Endothelial cell of umbilical vein (primary cell): ENCODE results near the gene CCIN. TPM values are rescaled to one million over a fixed set of nuclear protein-coding genes. Genes with fewer than 3 reads are reported as not detected.

Experiments used
- BruUV-seq: library from RNA; stranded (reverse); fragments of 400-500 nt; replicated peaks from 2 replicates; lab custom pipeline; 2021; lab: Mats Ljungman, UMichigan
- CTCF ChIA-PET: fragments of 300-600, 350-600 bp; sonication (Branson Sonifier 250); formaldehyde crosslinking; loops from one replicate; lab custom pipeline; 2021; ENCODE audit warnings: antibody characterized with exemption, inconsistent platforms; lab: Charles Lee
- POLR2A ChIA-PET: fragments of 300-600, 350-600 bp; sonication (Branson Sonifier 250); formaldehyde crosslinking; loops from one replicate; lab custom pipeline; 2021; ENCODE audit warnings: antibody characterized with exemption, inconsistent platforms; lab: Charles Lee
- DNase-seq: peaks from one replicate; pipeline ENCODE4 v3.0.0-alpha.2; 2011; ENCODE audit warnings: low read depth, low spot score
- FAIRE-seq: peaks from 2 replicates; lab custom pipeline; 2011; peaks lifted over from hg19 to GRCh38; lab: Jason Lieb, UNC
- H2AFZ ChIP-seq: 2 replicates; pipeline ENCODE4 v1.6.0; 2012; ENCODE audit warnings: low read depth, low read length, control low read depth, inconsistent platforms
- H3K27ac ChIP-seq: 2 replicates; pipeline ENCODE4 v1.5.1; 2011; ENCODE audit warnings: low read depth, mild to moderate bottlenecking, control low read depth, low read length, moderate library complexity; ENCODE audit not compliant: insufficient read depth
- H3K27me3 ChIP-seq, 2 experiments: 2 replicates each; pipeline versions ENCODE4 v1.6.0 to v1.6.1; 2011; ENCODE audit warnings: low read length in 2 of 2, mixed read lengths in 1 of 2; ENCODE audit not compliant: control insufficient read depth in 2 of 2, insufficient read depth in 2 of 2
- H3K36me3 ChIP-seq, 2 experiments: 2 replicates in 1 of 2; 3 replicates in 1 of 2; pipeline ENCODE4 v1.5.1; 2011; ENCODE audit warnings: low read length in 2 of 2, mild to moderate bottlenecking in 1 of 2, moderate library complexity in 1 of 2; ENCODE audit not compliant: control insufficient read depth in 2 of 2, insufficient read depth in 2 of 2; ENCODE audit errors: extremely low read depth in 1 of 2
- H3K4me1 ChIP-seq: 3 replicates; pipeline ENCODE4 v1.5.1; 2011; ENCODE audit warnings: mild to moderate bottlenecking, low read length; ENCODE audit not compliant: control insufficient read depth, insufficient read depth; ENCODE audit errors: extremely low read depth
- H3K4me2 ChIP-seq: 2 replicates; pipeline ENCODE4 v1.6.1; 2011; ENCODE audit warnings: low read length, control low read depth, mixed read lengths; ENCODE audit not compliant: insufficient read depth
- H3K4me3 ChIP-seq, 3 experiments: fragments of 200-600 bp in 1 of 3; sonication (generic), shearing (Covaris generic) in 1 of 3; replicated peaks in 1 of 3; 2 replicates each; pipeline ENCODE4 v1.5.1; 2011 to 2016; ENCODE audit warnings: control low read depth in 3 of 3, low read length in 3 of 3, mild to moderate bottlenecking in 2 of 3, inconsistent platforms in 1 of 3, low read depth in 1 of 3, moderate library complexity in 1 of 3; ENCODE audit not compliant: insufficient read depth in 1 of 3
- H3K79me2 ChIP-seq: 2 replicates; pipeline ENCODE4 v1.6.0; 2012; ENCODE audit warnings: low read length, inconsistent platforms; ENCODE audit not compliant: control insufficient read depth, insufficient read depth
- H3K9ac ChIP-seq: replicated peaks from 2 replicates; pipeline ENCODE3; 2011; ENCODE audit warnings: low read length, control low read depth; ENCODE audit not compliant: insufficient read depth; ENCODE audit errors: extremely low read depth
- H3K9me1 ChIP-seq: replicated peaks from 3 replicates; pipeline ENCODE4 v1.6.0; 2011; ENCODE audit warnings: mild to moderate bottlenecking, low read length; ENCODE audit not compliant: control insufficient read depth, insufficient read depth; ENCODE audit errors: extremely low read depth
- H3K9me3 ChIP-seq: replicated peaks from 2 replicates; pipeline ENCODE4 v1.5.1; 2012; ENCODE audit warnings: low read length, inconsistent platforms; ENCODE audit not compliant: control insufficient read depth, insufficient read depth
- H4K20me1 ChIP-seq: replicated peaks from 2 replicates; pipeline ENCODE3; 2011; ENCODE audit warnings: mild to moderate bottlenecking, low read length; ENCODE audit not compliant: control insufficient read depth, insufficient read depth; ENCODE audit errors: extremely low read depth
- CTCF ChIP-seq, 2 donors: IDR thresholded peaks; 1 replicate in 1 of 2; 2 replicates in 1 of 2; pipeline ENCODE4 v1.5.1; 2011; ENCODE audit warnings: low read length in 2 of 2, mild to moderate bottlenecking in 2 of 2, moderate library complexity in 2 of 2, control low read depth in 1 of 2, inconsistent platforms in 1 of 2, low read depth in 1 of 2; ENCODE audit not compliant: insufficient read depth in 1 of 2; ENCODE audit errors: extremely low read depth in 1 of 2
- EZH2 ChIP-seq: IDR thresholded peaks from 2 replicates; pipeline ENCODE4 v1.6.1; 2012; ENCODE audit warnings: borderline replicate concordance, low read depth, mild to moderate bottlenecking, moderate library complexity, low read length, inconsistent platforms; ENCODE audit not compliant: severe bottlenecking
- FOS ChIP-seq: IDR thresholded peaks from 2 replicates; pipeline ENCODE4 v1.6.1; 2011; ENCODE audit warnings: mild to moderate bottlenecking, low read length, moderate library complexity, borderline replicate concordance; ENCODE audit not compliant: insufficient read depth
- GATA2 ChIP-seq: IDR thresholded peaks from 2 replicates; pipeline ENCODE4 v1.7.0; 2011; ENCODE audit warnings: low read depth, mild to moderate bottlenecking, moderate library complexity, mixed read lengths, low read length; ENCODE audit not compliant: insufficient read length, insufficient read depth
- JUN ChIP-seq: IDR thresholded peaks from 2 replicates; pipeline ENCODE4 v1.6.1; 2011; ENCODE audit warnings: borderline replicate concordance, low read depth; ENCODE audit not compliant: insufficient read length, insufficient read depth
- MAX ChIP-seq: IDR thresholded peaks from 2 replicates; pipeline ENCODE4 v1.6.1; 2011; ENCODE audit not compliant: insufficient read depth, insufficient read length
- MYC ChIP-seq: IDR thresholded peaks from one replicate; pipeline ENCODE4 v1.6.1; 2011; ENCODE audit warnings: mild to moderate bottlenecking, low read depth, low read length
- POLR2AphosphoS5 ChIP-seq: IDR thresholded peaks from 2 replicates; pipeline ENCODE4 v1.6.1; 2012; ENCODE audit warnings: low read depth, mild to moderate bottlenecking, control low read depth, low read length, moderate library complexity; ENCODE audit not compliant: insufficient read depth
- dilution Hi-C: fragments of 300-500 bp; cut with MboI; formaldehyde crosslinking; loops from one replicate; pipeline ENCODE4 v1.15.0; 2019; ENCODE audit warnings: low sequenced_read_pairs; ENCODE audit not compliant: extremely low pct_ligation_motif_present
- intact Hi-C: fragments of 100-400 bp; cut with micrococcal nuclease; formaldehyde crosslinking; loops from one replicate; pipeline ENCODE4 v1.10.0; 2022
- polyA plus RNA-seq, 4 experiments: library from polyadenylated mRNA; depleted of rRNA in 3 of 4; stranded (reverse) in 3 of 4; unstranded in 1 of 4; fragments of >200 nt; gene quantifications; 2 replicates each; pipeline versions ENCODE4 v1.2.1 to v1.2.3, GENCODE V29; 2011 to 2012; ENCODE audit warnings: missing spikeins in 1 of 4
- total RNA-seq: library from RNA; stranded (reverse); gene quantifications from 2 replicates; pipeline ENCODE4 v1.2.3, GENCODE V29; 2021

The CCIN gene
- total and polyA plus RNA-seq, 2 donors (not counting 3 experiments of a cell fraction or from before 2014, with no cell fraction given), result 0.22 to 1.2 TPM

- intact Hi-C loops, result loop anchor here (1.0 kb wide), 5 partner anchors 29 to 210 kb away; partner anchors contain the start of gene GLIPR2
- peak; percentile 59 for TF ChIP-seq GATA2
- TF ChIP-seq MAX, result no peak
- TF ChIP-seq FOS, result no peak
- H3K4me3 ChIP-seq, result peak overlapping the region in 1 of 3 experiments; percentile 51
- H3K9me1 ChIP-seq, result no peaks in the 10 kb centered on the region
- H3K27me3 ChIP-seq, result no peaks in the 10 kb centered on the region
- H2AFZ ChIP-seq, result peak overlapping the region; percentile 52
- H3K79me2 ChIP-seq, result no peaks in the 10 kb centered on the region
- POLR2A ChIA-PET, result interaction anchor here (0.7 kb wide), 1 partner anchor 50 kb away, joined by 5 read pairs; no protein-coding TSS in a partner anchor
- FAIRE-seq (no peak), DNase-seq (peak; percentile 34)
- H3K36me3 ChIP-seq, result no peaks in the 10 kb centered on the region
- H3K4me1 ChIP-seq, result peaks cover 18% of the 10 kb centered on the region
- dilution Hi-C loops, result no loop called here
- CTCF ChIA-PET, result interaction anchor here (0.7 to 8.4 kb wide), 22 partner anchors 12 to 480 kb away, joined by 3 to 189 read pairs (median 6); partner anchors contain the start of genes CLTA, GLIPR2 and OR2S2
- no TSS peak for BruUV-seq
- peak overlapping the region; percentile 38 for H3K4me2 ChIP-seq
- H3K9me3 ChIP-seq, result no peaks in the 10 kb centered on the region
- no peak overlapping the region for H3K27ac ChIP-seq
- no peaks in the 10 kb centered on the region for H4K20me1 ChIP-seq
- peak overlapping the region; percentile 28 for H3K9ac ChIP-seq
These were observed 3.4 kb upstream of the CCIN start for GRCh38 chr9:36165826-36166167.

- FAIRE-seq (peak; percentile 83), DNase-seq (peak; percentile 80)
- Histone ChIP-seq H3K36me3 (no peaks in the 10 kb centered on the region), H3K27ac (no peak overlapping the region), H3K9me3 (no peaks in the 10 kb centered on the region), H3K9me1 (no peaks in the 10 kb centered on the region), H3K27me3 (no peaks in the 10 kb centered on the region), H3K4me3 (peak overlapping the region in 2 of 3 experiments; percentile 4 to 51), H3K79me2 (no peaks in the 10 kb centered on the region), H4K20me1 (no peaks in the 10 kb centered on the region), H3K4me1 (peaks cover 16% of the 10 kb centered on the region), H2AFZ (peak overlapping the region; percentile 74), H3K9ac (no peak overlapping the region), H3K4me2 (peak overlapping the region; percentile 46)
- dilution Hi-C loops (no loop called here), intact Hi-C loops (loop anchor here (1.0 kb wide), 5 partner anchors 30 to 211 kb away; partner anchors contain the start of gene GLIPR2)
- ChIA-PET CTCF (interaction anchor here (0.7 to 8.4 kb wide), 36 partner anchors 10 to 376 kb away, joined by 3 to 189 read pairs (median 4); partner anchors contain the start of genes CLTA, GLIPR2 and OR2S2), POLR2A (interaction anchor here (0.7 to 1.0 kb wide), 2 partner anchors 24 to 50 kb away, joined by 4 to 5 read pairs; partner anchors contain the start of gene CLTA)
- no peak for TF ChIP-seq FOS
- no peak for TF ChIP-seq JUN
- peak; percentile 89 to 95 for TF ChIP-seq CTCF (IDR thresholded peaks at IDR 0.05; ENCODE audit: extremely low read depth in 1 of 2, insufficient read depth in 1 of 2, low read depth in 1 of 2, low read length in 2 of 2)
- no peak for TF ChIP-seq MYC
- TF ChIP-seq POLR2AphosphoS5, result peak; percentile 38
- no peak for TF ChIP-seq EZH2
- no peak for TF ChIP-seq MAX
- no TSS peak for BruUV-seq
These were observed 2.8 kb upstream of the CCIN start for GRCh38 chr9:36166168-36166927.
